Measurements from ENCODE around the gene ZNF800.
"Not testable (repeated sequence)": the region's sequence is repeated elsewhere in the genome, so short reads cannot be mapped to it uniquely, and the experiment has no call there.

Gene ZNF800, protein sequence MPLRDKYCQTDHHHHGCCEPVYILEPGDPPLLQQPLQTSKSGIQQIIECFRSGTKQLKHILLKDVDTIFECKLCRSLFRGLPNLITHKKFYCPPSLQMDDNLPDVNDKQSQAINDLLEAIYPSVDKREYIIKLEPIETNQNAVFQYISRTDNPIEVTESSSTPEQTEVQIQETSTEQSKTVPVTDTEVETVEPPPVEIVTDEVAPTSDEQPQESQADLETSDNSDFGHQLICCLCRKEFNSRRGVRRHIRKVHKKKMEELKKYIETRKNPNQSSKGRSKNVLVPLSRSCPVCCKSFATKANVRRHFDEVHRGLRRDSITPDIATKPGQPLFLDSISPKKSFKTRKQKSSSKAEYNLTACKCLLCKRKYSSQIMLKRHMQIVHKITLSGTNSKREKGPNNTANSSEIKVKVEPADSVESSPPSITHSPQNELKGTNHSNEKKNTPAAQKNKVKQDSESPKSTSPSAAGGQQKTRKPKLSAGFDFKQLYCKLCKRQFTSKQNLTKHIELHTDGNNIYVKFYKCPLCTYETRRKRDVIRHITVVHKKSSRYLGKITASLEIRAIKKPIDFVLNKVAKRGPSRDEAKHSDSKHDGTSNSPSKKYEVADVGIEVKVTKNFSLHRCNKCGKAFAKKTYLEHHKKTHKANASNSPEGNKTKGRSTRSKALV

DNA sequence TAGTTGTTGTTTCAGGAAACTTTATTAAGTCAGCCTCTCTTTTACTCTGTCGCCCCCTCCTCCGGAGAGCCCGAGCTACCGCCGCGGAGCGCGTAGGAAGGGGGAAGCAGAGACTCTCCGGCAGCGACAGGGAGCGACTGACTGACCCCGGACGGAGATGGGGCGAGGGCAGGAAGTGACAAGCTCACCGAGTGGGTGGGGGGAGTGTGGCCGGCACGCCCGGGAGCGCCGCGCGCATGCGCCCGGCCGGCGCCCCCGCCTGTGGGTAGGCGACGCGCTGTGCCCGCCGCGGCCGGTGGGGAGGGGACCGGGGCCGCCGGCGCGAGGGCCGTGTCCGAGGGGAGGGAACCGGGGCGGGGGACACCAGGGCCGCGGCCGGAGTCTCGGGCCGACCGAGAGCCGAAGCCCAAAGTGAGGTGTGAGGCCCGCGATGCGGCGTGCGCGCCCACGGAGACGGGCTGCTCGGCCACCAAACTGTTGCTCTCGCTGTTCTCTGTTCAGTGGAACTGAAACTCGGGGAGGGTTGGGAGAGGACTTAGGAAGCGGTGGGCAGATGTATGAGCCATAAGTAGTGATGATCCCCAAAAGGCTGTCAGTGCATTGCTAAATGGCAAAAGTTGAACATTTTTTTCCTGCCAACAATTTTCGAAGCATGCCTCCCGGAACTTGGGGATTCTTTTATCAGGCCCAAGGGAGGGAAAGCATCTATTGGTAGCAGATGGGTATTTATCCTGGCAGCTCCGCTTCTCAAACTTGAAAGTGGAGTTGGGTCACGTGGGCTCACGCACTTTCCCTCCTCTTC, at the start of gene ZNF800:
TSS of gene ZNF800 (minus strand) at position 143 of the 802 bp plus-strand sequence. CDS start 1,151 bp downstream, outside the sequence.
- DNase-seq (ENCODE audit: low read depth): peak; percentile 65

DNA sequence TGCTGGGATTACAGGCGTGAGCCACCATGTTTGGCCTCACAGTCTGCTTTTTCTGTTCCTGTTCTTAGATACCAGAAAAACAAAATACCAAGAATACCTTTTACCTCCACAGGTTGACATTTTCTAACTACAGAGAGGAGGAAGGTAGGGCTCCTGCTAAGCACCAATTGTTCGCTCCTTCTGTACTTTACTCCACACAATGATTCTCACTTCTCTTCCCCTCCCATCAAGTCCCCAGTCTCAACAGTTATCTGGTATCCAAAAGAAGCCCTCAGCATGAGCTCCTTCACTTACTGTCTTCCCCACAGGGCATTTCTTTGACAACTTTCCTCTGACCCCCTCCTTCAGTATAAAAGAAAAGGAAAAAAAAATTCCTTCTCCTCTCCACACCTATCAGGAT, 47.7 kb upstream of the ZNF800 start:
- DNase-seq (ENCODE audit: low read depth): no peak

DNA sequence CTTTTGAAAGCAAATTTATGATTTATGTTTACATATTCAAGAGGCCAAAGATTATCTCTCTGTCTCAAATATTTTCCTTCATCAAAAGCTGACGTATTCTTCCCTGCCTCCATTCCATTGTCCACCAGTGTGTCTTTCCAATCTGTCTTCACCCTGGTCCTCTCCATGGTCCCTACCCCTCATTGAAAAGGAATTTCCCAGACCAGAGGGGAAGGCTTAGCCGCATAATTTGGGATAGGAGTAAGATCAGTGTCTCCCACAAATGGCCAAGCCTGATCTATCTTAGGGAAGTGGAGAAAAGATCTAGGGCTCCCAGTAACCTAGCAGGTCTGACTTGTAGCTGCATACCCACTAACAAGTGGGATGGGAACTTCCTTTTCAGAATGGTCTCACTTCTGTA, 46.3 kb upstream of the ZNF800 start:
- no peak for DNase-seq (ENCODE audit: low read depth)

DNA sequence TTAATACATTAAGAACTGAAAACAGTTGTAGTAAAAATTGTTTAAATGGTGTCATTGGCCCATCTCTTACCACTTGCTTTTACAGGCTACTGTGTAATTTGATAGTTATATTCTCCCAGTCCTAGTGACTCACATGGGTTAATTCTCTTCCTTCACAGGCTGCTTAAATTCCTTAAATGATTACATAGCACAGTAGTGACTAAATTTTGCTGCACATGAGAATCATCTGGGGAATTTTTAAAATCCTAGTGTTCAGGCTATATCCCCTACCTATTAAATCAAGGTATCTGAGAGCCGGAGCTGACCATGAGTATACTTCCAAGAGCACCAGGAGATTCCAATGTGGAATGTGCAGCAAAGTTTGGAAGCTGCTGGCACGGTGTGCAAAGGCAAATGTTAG, 45.3 kb upstream of the ZNF800 start:
- DNase-seq (ENCODE audit: low read depth): no peak

DNA sequence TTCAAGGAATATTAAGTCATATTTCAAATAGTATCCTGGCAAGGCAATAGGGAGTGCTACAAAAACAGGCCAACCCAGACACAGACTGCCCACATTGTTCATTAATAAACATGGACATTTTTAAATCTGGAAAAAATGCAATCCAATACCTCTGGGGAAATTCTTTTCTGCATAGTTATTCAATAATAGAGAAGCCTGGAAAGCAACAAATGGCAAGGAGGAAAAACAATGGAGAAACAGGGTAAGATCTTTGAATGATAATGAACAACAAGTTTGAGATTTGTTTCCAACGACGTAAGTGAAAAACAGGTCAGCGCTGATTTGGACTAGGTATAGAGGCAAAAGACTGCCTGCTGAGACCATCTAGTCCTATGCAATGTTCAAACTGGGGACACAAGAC, 44.7 kb upstream of the ZNF800 start:
- no peak for DNase-seq (ENCODE audit: low read depth)

DNA sequence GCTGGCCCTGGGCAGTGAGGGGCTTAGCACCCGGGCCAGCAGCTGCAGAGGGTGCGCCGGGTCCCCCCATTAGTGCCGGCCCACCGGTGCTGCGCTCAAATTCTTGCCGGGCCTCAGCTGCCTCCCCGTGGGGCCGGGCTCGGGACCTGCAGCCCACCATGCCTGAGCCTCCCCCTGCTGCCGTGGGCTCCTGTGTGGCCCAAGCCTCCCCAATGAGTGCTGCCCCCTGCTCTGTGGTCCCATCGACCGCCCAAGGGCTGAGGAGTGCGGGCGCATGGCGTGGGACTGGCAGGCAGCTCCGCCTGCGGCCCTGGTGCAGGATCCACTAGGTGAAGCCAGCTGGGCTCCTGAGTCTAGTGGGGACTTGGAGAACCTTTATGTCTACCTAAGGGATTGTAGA, 36.8 kb upstream of the ZNF800 start:
- DNase-seq (ENCODE audit: low read depth): not testable (repeated sequence)

DNA sequence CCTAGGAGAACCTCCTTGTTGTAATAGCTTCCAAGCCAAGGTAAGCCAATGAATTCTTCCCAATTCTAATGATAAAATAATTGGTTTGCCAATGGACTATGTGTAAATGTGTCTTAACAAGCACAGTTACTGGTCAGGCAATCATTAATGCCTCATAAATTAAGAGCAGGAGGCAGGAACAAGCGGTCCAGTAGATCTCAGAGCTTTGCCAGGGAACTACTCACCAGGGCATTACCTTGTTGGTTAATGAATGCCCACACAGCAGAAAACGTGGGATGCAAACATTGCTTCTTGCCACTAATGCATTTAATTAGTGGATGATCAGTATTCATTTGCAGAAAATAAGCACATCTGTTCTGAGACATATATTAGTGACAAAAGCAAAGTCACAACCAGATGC, 26.7 kb upstream of the ZNF800 start:
- DNase-seq (ENCODE audit: low read depth): no peak

DNA sequence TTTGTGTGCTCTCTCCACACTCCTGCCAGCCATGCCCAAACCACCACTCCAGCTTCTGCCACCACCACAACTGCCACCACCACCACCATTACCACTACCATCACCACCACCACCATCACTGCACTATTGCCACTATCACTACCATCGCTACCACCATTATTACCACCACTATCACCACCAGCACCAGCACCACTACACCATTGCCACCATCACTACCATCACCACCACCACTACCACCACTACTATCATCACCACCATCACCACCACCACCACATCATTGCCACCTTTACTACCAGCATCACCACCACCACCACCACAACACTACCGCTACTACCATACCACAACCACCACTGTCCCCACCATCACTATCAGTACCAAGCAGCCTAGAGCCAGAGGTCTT, 26.0 kb upstream of the ZNF800 start:
- no peak for DNase-seq (ENCODE audit: low read depth)

DNA sequence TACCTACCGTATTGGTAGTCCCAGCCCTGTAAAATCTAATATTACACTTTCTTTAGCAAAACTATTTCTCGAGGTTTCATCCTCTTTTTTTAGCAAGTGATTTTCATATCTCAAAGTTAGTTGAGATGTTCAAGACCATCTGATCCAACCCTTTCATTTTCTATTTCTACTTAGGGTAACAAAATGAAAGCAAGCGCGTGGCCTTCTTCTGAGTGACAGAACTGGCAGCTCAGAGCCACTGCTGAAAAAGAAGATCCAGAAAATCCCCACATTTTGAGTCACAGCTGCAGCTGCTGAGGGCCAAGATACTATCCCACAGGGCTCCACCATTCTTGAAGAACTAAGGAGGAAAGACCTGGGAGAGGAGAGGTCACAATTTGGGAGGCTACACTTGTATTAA, 24.8 kb upstream of the ZNF800 start:
- DNase-seq (ENCODE audit: low read depth): no peak

DNA sequence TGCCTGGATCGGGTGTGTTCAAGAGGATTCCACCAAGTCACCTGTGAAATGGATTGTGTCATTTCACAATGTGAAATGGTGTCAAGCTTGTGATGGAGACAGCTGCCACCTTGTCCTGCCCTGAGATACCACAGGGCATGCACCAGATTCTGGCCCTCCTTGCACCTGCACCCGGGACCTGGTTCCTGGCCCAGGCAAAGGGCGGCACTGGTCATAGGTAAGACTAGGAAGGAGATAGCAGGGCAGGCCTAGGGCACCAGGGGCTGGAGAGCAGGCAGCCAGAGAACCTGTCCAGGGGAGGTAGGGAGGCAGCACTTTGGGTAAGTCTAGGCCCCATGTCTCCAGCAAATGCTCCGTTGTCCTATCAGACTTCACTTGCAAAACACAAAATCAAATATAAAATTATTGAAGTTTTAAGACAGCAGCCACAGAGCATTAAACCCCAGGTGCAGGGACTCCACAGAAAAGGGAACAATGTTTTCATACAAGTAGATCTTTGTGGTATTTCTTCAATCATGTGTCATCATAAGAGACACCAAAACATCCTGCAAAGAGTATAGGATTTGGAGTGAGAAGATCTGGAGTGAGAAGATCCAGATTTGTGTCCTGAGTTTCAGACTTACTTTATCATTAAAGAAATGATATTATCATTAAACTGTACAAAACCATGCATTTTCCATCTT, 22.7 kb upstream of the ZNF800 start:
- no peak for DNase-seq (ENCODE audit: low read depth)

DNA sequence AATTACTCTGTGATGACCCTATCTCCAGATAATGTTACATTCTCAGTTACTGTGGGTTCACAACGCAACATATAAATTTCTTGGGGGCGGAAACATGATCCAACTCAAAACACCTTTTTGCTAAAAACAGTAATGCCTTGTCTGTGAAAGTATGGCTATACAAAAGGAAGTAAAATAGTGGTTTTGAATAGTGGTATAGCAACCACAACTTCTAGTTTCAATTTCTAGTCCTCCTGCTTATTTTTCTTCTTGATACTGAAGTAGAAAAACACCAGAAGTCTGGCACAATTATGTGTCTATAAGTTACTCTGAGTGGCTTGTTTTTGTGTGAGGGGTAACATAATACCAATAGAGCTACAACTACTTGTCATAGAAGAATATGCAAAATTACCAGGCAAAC, 21.5 kb upstream of the ZNF800 start:
- DNase-seq (ENCODE audit: low read depth): no peak

DNA sequence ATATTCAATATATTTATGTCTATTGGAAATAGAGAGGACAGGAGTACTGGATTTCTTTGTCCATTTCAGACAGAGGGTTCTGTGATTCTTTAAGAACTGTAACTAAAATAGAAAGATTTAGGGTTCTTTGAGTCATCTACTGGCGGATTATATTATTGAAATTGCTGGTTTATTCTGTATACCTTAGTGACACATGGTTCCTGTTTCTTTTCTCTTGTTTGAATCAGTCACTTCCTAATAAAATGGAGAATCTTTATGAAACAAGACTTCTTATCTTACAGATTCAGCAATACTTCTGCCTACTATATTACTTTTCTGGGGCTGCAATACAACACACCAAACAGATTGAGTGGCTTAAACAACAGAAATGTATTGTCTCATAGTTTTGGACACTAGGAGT, 20.8 kb upstream of the ZNF800 start:
- DNase-seq (ENCODE audit: low read depth): no peak

DNA sequence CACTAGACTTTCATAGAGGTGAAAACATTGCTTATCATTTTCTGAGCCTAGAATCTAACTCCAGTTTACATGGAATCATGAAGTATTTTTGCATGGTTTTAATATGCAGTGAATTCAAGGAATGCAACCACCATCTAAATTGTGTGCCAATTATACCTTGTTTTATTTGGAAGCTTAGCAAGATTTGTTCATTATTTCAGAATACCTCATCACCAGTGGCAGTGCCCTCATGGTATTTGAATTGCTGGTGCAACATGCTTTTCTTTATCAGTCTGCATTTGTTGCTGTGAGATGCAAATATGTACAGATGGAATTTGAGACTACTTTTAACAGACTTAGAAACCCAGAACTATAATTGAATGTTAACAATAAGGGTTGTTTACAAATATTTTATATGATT, 18.7 kb upstream of the ZNF800 start:
- DNase-seq (ENCODE audit: low read depth): no peak

DNA sequence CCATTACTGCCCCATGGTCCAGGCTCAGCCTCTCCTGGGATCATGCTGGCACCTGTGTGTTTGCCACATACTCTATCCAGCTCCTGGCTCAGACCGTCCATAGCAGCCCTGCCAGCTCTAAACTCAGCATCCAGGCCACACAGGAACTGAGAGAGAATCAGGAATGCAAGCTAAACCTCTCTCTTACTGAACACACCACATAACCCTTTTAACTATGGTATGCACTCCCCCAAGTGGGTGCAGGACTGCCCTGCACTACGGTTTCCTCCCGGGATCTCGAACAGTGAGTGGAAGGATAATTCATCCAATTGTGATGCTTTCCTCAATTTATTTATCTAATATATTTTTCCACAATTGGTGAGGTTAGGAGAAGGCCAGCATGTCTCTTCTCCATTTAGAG, 17.1 kb upstream of the ZNF800 start:
- DNase-seq (ENCODE audit: low read depth): no peak

DNA sequence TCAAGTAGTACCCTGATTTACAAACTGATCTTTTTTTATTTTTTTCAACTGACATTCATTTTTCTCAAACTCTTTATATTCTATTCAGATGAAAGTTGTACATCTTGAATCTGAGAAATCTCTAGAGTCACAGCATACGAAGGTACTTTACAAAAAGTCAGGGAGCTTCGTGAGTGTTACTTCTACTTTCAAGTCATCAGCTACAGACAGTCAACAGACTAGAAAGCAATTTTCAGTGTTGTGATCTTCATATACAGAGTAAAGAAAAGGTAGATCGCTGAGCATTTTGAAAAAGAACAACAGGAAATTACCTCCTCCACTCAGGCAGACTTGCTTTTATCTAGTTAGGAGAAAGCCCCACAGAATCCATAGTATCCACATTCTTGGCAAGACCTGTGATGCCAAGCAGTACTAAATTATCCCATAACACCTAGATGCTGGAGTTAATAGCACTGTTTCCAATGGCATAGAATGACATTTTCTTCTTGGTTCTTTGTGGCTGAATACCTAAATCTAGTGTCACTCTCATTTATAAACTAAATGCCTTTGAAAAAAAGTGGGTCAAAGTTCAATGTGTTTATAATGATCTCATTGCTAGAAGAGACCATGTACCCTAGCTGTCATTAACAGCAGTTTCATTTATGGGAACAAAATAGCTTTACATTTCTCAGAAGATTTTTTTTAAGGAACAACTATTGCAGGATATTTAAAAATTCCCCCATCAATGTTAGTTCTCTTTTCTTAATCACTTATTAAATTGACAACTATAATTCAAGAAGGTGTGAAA, 12.0 kb upstream of the ZNF800 start:
- DNase-seq (ENCODE audit: low read depth): no peak

DNA sequence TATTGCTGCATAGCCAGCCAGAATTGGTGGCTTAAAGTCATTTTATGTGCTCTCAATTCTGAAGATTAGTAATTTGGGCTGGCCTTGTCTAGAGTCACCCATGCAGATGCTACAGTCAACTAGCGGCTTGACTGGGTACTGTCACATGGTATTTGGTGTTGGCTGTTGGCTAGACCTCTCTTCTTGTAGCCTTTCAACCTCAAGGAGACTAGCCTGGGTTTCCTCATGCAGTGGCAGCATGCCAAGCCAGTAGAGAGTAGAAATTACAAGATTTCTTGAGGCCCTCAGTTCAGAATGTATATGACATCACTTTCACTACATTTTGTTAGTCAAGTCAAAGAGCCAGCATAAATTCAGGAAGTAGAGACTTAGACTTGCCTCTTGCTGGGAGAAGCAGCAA, 3.7 kb upstream of the ZNF800 start:
- DNase-seq (ENCODE audit: low read depth): no peak

DNA sequence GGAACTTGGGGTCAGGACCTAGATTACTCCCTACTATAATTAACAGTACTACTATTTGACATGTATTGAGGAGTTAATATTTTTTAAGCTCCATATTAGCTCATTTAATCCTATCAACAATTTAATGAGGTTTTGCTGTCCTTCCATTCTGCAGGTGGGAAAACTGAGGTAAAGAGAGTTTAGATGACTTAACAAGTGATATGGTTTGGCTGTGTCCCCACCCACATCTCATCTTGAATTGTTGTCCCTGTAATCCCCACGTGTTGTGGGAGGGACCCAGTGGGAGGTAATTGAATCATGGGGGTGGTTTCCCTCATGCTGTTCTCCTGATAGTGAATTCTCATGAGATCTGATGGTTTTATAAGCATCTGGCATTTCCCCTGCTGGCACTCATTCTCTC, 2.6 kb upstream of the ZNF800 start:
- not testable (repeated sequence) for DNase-seq (ENCODE audit: low read depth)

DNA sequence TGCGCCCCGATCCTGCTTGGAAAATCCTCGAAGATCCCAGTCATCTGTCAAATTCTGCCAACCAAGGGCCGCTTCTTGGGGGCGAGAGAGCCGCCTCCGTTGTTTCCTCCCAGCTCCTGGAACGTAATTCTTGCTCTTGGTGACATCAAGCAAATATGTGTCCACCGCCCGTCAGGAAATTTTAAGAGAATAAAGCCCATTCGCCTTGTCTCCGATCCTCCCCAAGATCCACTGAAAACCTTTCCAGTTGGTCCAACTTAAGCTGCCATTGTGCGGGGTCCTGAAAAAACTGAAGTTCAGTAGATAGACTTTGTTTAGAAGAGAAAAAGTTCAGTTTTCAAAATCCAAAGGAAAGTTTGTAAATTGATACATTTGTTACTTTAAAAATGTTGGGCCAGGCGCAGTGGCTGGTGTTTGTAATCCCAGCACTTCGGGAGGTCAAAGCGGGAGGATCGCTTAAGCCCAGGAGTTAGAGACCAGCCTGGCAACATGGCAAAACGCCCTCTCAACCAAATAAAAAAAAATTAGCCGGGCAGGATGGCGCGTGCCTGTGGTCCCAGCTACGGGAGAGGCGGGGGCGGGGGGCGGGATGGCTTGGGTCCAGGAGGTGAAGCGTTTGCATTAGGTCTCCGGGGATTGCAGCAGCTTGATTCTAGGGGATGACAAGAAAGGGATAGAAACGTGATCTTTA, 1.0 kb upstream of the ZNF800 start:
- DNase-seq (ENCODE audit: low read depth): no peak

DNA sequence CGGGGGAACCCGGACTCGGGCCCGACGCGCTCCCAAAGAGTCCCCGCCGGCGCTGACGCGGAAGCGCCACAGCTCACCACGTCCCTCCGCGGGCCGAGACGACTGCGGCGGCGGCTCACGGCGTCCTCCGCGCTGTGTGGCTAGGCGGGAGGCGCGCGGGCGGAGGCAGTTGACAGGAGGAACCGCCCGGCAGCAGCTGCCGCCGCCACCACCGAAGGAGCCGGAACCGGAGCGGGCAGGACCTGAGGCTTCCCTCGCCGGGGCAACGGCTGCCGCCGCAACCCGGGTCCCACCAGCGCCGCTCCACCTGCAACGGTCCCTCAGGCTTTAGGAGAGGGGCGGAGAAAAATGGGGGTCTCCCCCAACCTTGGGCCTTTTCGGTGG, 334 bp downstream of the ZNF800 start:
- DNase-seq (ENCODE audit: low read depth): no peak

DNA sequence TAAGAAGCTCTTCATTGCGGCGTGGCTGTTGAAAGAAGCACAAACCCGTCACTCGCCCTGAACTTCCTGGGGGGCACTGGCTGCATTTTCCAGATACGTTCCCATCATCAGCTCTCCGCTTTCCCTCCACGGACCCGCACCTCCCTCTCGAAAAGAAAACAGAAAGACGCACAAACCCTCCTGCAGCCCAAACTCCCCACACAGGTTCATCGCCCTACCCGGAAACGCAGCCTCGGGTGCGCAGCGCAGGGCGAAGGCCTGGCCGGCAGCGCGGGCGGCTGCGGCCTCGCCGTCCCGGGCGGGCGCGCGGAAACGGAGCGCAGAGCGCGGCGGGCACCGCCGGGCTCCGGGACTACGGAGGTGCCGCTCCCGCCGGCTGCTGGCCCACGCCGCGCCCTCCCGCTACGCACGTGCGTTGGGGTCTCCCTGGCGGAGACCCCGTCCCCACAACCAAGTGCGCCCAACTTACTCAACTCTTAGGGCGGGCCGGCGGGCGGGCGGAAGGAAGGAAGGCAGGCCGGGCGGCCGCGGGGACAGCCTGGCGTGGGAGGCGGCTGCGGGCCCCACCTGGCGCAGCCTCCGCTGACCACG, 822 bp downstream of the ZNF800 start:
- no peak for DNase-seq (ENCODE audit: low read depth)
